ENCODE data around the gene LEF1. TPM values are rescaled to one million over a fixed set of nuclear protein-coding genes. Genes with fewer than 3 reads are reported as not detected.

Gene LEF1
- total RNA-seq, 1 experiment from 2014 or later: 2.0 TPM

- H3K4me1 Mint-ChIP-seq (ENCODE audit: insufficient read depth, unreplicated experiment): peaks cover 13% of the 10 kb centered on the region
- BruUV-seq (replicated peaks): no TSS peak
Observed at GRCh38 chr4:108008721-108009120, 160.0 kb downstream of the LEF1 start.

DNA sequence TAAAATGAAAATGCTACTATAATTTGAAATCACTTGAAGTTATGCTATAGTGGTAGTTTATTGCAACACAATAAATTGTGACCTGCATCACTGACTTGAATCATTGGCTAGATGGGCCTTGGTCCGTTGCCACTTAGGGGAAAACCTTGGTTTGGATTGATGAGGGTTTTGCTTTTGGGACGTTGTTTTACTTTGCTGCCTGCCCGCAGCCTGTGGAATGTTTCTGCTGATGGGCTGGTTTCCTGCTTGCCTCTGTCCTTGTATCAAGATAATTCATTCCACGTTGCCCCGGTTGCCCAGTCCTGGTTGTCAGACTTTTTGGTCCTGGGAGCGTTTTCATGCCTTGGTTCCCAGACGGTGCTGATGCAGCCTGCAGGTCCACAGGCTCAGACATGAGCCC, 160.7 kb downstream of the LEF1 start:
- Mint-ChIP-seq H3K27me3 (ENCODE audit: insufficient read depth, unreplicated experiment) (no peaks in the 10 kb centered on the region), H3K4me3 (ENCODE audit: unreplicated experiment) (no peak overlapping the region), H3K36me3 (ENCODE audit: insufficient read depth, unreplicated experiment) (peaks cover 7% of the 10 kb centered on the region), H3K27ac (ENCODE audit: low read depth, unreplicated experiment) (no peak overlapping the region), H3K9me3 (ENCODE audit: unreplicated experiment) (no peaks in the 10 kb centered on the region), H3K4me1 (ENCODE audit: insufficient read depth, unreplicated experiment) (peaks cover 13% of the 10 kb centered on the region)
- DNase-seq (ENCODE audit: unreplicated experiment): no peak
- no peak for TF ChIP-seq CTCF (IDR thresholded peaks at IDR 0.05; ENCODE audit: unreplicated experiment)
- ChIA-PET POLR2A (no interaction called here), CTCF (interaction anchor here (0.6 kb wide), 1 partner anchor 18 kb away, joined by 3 read pairs; no protein-coding TSS in a partner anchor)
- BruUV-seq (replicated peaks): no TSS peak
- intact Hi-C loops (cut with micrococcal nuclease): no loop called here

More at GRCh38 chr4:108008721-108009120, 160.0 kb downstream of the LEF1 start:
- DNase-seq (ENCODE audit: unreplicated experiment): peak; percentile 63
- H3K36me3 Mint-ChIP-seq (ENCODE audit: insufficient read depth, unreplicated experiment): peaks cover 7% of the 10 kb centered on the region
- H3K4me3 Mint-ChIP-seq (ENCODE audit: unreplicated experiment): no peak overlapping the region
- ChIA-PET CTCF (interaction anchor here (0.9 to 1.8 kb wide), 3 partner anchors 10 to 484 kb away, joined by 3 to 15 read pairs (median 4); no protein-coding TSS in a partner anchor), POLR2A (interaction anchor here (0.8 to 1.0 kb wide), 2 partner anchors 15 to 16 kb away, joined by 3 to 4 read pairs; no protein-coding TSS in a partner anchor)
- no peak overlapping the region for H3K27ac Mint-ChIP-seq (ENCODE audit: low read depth, unreplicated experiment)
- intact Hi-C loops (cut with micrococcal nuclease): no loop called here
- no peak for TF ChIP-seq CTCF (IDR thresholded peaks at IDR 0.05; ENCODE audit: unreplicated experiment)
- no peaks in the 10 kb centered on the region for H3K27me3 Mint-ChIP-seq (ENCODE audit: insufficient read depth, unreplicated experiment)
- no peaks in the 10 kb centered on the region for H3K9me3 Mint-ChIP-seq (ENCODE audit: unreplicated experiment)

- CTCF ChIA-PET: no interaction called here
- H3K4me3 Mint-ChIP-seq (ENCODE audit: unreplicated experiment): no peak overlapping the region
- intact Hi-C loops (cut with micrococcal nuclease): no loop called here
- H3K9me3 Mint-ChIP-seq (ENCODE audit: unreplicated experiment): no peaks in the 10 kb centered on the region
- POLR2A ChIA-PET: interaction anchor here (1.3 kb wide), 1 partner anchor 76 kb away, joined by 3 read pairs; no protein-coding TSS in a partner anchor
- TF ChIP-seq CTCF (IDR thresholded peaks at IDR 0.05; ENCODE audit: unreplicated experiment): no peak
- H3K36me3 Mint-ChIP-seq (ENCODE audit: insufficient read depth, unreplicated experiment): peaks cover 15% of the 10 kb centered on the region
- H3K27me3 Mint-ChIP-seq (ENCODE audit: insufficient read depth, unreplicated experiment): no peaks in the 10 kb centered on the region
- no peak for DNase-seq (ENCODE audit: unreplicated experiment)
- H3K27ac Mint-ChIP-seq (ENCODE audit: low read depth, unreplicated experiment): no peak overlapping the region
- BruUV-seq (replicated peaks): no TSS peak
- peaks cover 14% of the 10 kb centered on the region for H3K4me1 Mint-ChIP-seq (ENCODE audit: insufficient read depth, unreplicated experiment)
Observed at GRCh38 chr4:108006361-108006760, 162.4 kb downstream of the LEF1 start.

GRCh38 chr4:108005807-108006206, 162.9 kb downstream of the LEF1 start:
- Mint-ChIP-seq H3K4me3 (ENCODE audit: unreplicated experiment) (no peak overlapping the region), H3K9me3 (ENCODE audit: unreplicated experiment) (peaks cover under 1% of the 10 kb centered on the region), H3K27ac (ENCODE audit: low read depth, unreplicated experiment) (no peak overlapping the region), H3K36me3 (ENCODE audit: insufficient read depth, unreplicated experiment) (peaks cover 10% of the 10 kb centered on the region), H3K27me3 (ENCODE audit: insufficient read depth, unreplicated experiment) (no peaks in the 10 kb centered on the region), H3K4me1 (ENCODE audit: insufficient read depth, unreplicated experiment) (peaks cover 19% of the 10 kb centered on the region)
- no peak for DNase-seq (ENCODE audit: unreplicated experiment)
- no TSS peak for BruUV-seq (replicated peaks)
- POLR2A ChIA-PET: interaction anchor here (0.7 to 1.3 kb wide), 2 partner anchors 16 to 76 kb away, joined by 3 read pairs; partner anchors contain the start of gene HADH
- intact Hi-C loops (cut with micrococcal nuclease): no loop called here
- CTCF ChIA-PET: interaction anchor here (0.7 kb wide), 1 partner anchor 233 kb away, joined by 3 read pairs; no protein-coding TSS in a partner anchor
- no peak for TF ChIP-seq CTCF (IDR thresholded peaks at IDR 0.05; ENCODE audit: unreplicated experiment)
